Measurements from ENCODE around the gene PRDM5. TPM values are rescaled to one million over a fixed set of nuclear protein-coding genes. Genes with fewer than 3 reads are reported as not detected.

Gene PRDM5
- total RNA-seq, 1 experiment from 2014 or later: 5.1 TPM

DNA sequence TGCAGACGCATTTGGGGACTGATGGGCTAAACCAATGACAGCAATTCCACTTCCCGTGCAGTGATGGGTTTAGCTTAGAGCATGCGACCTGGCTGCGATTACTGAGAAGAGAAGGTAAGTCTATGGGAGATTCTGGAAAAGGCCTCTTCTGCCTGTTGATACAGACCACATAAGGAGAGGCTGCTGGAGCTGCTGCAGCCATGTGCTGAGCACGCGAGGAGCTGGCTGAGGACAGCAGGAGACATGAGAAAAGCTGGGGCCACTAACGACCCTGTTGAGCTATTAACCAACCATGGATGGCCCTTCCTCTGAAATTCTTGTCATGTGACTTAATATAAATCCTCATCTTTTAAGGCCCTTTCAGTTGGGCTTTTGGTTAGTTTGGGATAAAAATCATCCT is 199.9 kb downstream of the PRDM5 start (continued):
- TF ChIP-seq, protein P1, sequence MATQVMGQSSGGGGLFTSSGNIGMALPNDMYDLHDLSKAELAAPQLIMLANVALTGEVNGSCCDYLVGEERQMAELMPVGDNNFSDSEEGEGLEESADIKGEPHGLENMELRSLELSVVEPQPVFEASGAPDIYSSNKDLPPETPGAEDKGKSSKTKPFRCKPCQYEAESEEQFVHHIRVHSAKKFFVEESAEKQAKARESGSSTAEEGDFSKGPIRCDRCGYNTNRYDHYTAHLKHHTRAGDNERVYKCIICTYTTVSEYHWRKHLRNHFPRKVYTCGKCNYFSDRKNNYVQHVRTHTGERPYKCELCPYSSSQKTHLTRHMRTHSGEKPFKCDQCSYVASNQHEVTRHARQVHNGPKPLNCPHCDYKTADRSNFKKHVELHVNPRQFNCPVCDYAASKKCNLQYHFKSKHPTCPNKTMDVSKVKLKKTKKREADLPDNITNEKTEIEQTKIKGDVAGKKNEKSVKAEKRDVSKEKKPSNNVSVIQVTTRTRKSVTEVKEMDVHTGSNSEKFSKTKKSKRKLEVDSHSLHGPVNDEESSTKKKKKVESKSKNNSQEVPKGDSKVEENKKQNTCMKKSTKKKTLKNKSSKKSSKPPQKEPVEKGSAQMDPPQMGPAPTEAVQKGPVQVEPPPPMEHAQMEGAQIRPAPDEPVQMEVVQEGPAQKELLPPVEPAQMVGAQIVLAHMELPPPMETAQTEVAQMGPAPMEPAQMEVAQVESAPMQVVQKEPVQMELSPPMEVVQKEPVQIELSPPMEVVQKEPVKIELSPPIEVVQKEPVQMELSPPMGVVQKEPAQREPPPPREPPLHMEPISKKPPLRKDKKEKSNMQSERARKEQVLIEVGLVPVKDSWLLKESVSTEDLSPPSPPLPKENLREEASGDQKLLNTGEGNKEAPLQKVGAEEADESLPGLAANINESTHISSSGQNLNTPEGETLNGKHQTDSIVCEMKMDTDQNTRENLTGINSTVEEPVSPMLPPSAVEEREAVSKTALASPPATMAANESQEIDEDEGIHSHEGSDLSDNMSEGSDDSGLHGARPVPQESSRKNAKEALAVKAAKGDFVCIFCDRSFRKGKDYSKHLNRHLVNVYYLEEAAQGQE (IDR thresholded peaks at IDR 0.05; ENCODE audit: low read depth): no peak
- TF ChIP-seq ELF1 (IDR thresholded peaks at IDR 0.05; ENCODE audit: borderline replicate concordance, low read depth) (no peak), CBX3 (IDR thresholded peaks at IDR 0.05; ENCODE audit: low read depth) (no peak), RAD21 (IDR thresholded peaks at IDR 0.05; ENCODE audit: low read depth) (no peak)

DNA sequence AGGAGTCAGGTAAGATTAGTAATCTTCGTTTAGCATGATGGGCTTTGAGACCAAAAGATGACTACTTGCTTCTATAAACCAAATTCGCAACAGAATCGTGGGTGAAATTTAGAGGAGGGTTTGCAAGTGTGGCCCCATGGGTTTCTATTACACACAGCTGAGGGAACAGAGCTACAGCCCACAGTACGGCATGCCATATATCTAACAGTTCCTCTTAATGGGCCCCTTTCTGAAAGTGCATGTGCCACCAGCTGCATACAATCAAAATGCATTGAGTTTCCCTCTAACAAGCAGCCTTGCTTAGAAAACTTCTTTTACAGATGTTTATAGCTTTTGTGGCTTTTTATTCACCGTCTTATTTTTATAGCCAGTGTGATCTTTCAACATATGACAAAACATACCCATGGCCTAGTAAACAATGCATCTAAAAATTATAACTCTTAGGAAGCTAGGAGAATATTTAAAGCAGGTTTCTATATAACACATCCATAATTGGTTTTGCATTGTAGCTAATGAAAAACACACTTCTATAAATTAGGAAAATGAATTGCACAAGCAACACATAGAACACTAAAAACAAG is 202.1 kb downstream of the PRDM5 start:
- Histone ChIP-seq H3K4me3 (replicated peaks in 1 of 2; ENCODE audit: low read depth in 1 of 2, low read length in 2 of 2) (no peak overlapping the region), H3K4me1 (ENCODE audit: control insufficient read depth in 1 of 2, insufficient read depth in 2 of 2, low read length in 2 of 2) (no peaks in the 10 kb centered on the region), H3K79me2 (ENCODE audit: insufficient read depth, low read length) (no peaks in the 10 kb centered on the region), H3K27ac (ENCODE audit: low read depth, low read length) (no peak overlapping the region), H3K9me3 (ENCODE audit: control insufficient read depth in 1 of 2, insufficient read depth in 1 of 2, low read depth in 1 of 2, low read length in 2 of 2) (no peaks in the 10 kb centered on the region), H3K4me2 (ENCODE audit: low read length) (no peak overlapping the region), H3K36me3 (ENCODE audit: control insufficient read depth in 1 of 2, insufficient read depth in 2 of 2, low read length in 2 of 2) (no peaks in the 10 kb centered on the region), H3K9ac (ENCODE audit: low read length) (no peak overlapping the region), H2AFZ (ENCODE audit: low read depth, low read length, poor library complexity, severe bottlenecking) (no peak overlapping the region), H3K27me3 (ENCODE audit: insufficient read depth, low read length) (no peaks in the 10 kb centered on the region), H3K9me2 (ENCODE audit: insufficient read depth) (no peaks in the 10 kb centered on the region), H4K20me1 (ENCODE audit: insufficient read depth) (no peaks in the 10 kb centered on the region)
- BruUV-seq (replicated peaks): no TSS peak
- intact Hi-C loops (cut with micrococcal nuclease): loop anchor here (10.0 kb wide), 1 partner anchor 584 kb away; no protein-coding TSS in a partner anchor
- TF ChIP-seq EZH2 (IDR thresholded peaks at IDR 0.05) (no peak), RAD21 (IDR thresholded peaks at IDR 0.05; ENCODE audit: low read depth) (no peak), EGR1 (IDR thresholded peaks at IDR 0.05; ENCODE audit: low read depth) (no peak), TCF7L2 (IDR thresholded peaks at IDR 0.05; ENCODE audit: borderline replicate concordance, extremely low read depth, insufficient read depth, insufficient read length) (no peak), YY1 (IDR thresholded peaks at IDR 0.05; ENCODE audit: extremely low read depth, insufficient replicate concordance, low read depth, low read length) (no peak), ZFX (IDR thresholded peaks at IDR 0.05) (no peak), CBX3 (IDR thresholded peaks at IDR 0.05; ENCODE audit: low read depth) (no peak), SP1 (IDR thresholded peaks at IDR 0.05; ENCODE audit: low read depth) (no peak), JUND (IDR thresholded peaks at IDR 0.05) (no peak), POLR2A (IDR thresholded peaks at IDR 0.05; ENCODE audit: borderline replicate concordance, extremely low read depth, insufficient read depth, insufficient read length) (no peak), ZNF274 (IDR thresholded peaks at IDR 0.05; ENCODE audit: low read depth, low read length) (no peak), EZH2phosphoT487 (IDR thresholded peaks at IDR 0.05; ENCODE audit: borderline replicate concordance) (no peak), SRF (IDR thresholded peaks at IDR 0.05; ENCODE audit: low read depth) (no peak)
- TF ChIP-seq, protein P2, sequence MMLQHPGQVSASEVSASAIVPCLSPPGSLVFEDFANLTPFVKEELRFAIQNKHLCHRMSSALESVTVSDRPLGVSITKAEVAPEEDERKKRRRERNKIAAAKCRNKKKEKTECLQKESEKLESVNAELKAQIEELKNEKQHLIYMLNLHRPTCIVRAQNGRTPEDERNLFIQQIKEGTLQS (IDR thresholded peaks at IDR 0.05): no peak
- ATAC-seq: no peak
- DNase-seq (ENCODE audit: low read depth, low spot score): no peak
- ChIA-PET RAD21 (ENCODE audit: low non-redundant PET in 1 of 2, low total read pairs in 2 of 2, uncharacterized antibody in 2 of 2, unreplicated experiment in 2 of 2) (interaction anchor here in 1 of 2 experiments (0.6 kb wide), 1 partner anchor 361 kb away, joined by 5 read pairs; no protein-coding TSS in a partner anchor), POLR2A (no interaction called here), CTCF (no interaction called here)
